HUES6 (cell line): ENCODE results near the gene NBAS.
"Not testable (repeated sequence)": the region's sequence is repeated elsewhere in the genome, so short reads cannot be mapped to it uniquely, and the experiment has no call there.

ENCODE experiments used
- H3K27ac ChIP-seq: 2 replicates; pipeline ENCODE4 v1.7.0; 2013; ENCODE audit warnings: low read depth, mild to moderate bottlenecking, low read length, inconsistent platforms
- H3K27me3 ChIP-seq: 2 replicates; pipeline ENCODE4 v1.6.1; 2013; ENCODE audit warnings: low read length; ENCODE audit not compliant: control insufficient read depth, insufficient read depth
- H3K36me3 ChIP-seq: 2 replicates; pipeline ENCODE4 v1.6.1; 2013; ENCODE audit warnings: low read length; ENCODE audit not compliant: control insufficient read depth, insufficient read depth
- H3K4me1 ChIP-seq: 2 replicates; pipeline ENCODE4 v1.6.1; 2013; ENCODE audit warnings: low read length; ENCODE audit not compliant: control insufficient read depth, insufficient read depth
- H3K4me3 ChIP-seq: 2 replicates; pipeline ENCODE4 v1.5.1; 2013; ENCODE audit warnings: low read depth, low read length
- H3K9ac ChIP-seq: one replicate; pipeline ENCODE4 v1.6.1; 2013; ENCODE audit warnings: mild to moderate bottlenecking, low read length
- H3K9me3 ChIP-seq: 2 replicates; pipeline ENCODE4 v1.6.1; 2013; ENCODE audit warnings: low read depth, low read length; ENCODE audit not compliant: control insufficient read depth, insufficient read depth

NBAS gene

GRCh38 chr2:15238028-15238427, 323.1 kb downstream of the NBAS start:
- Histone ChIP-seq H3K27me3 (no peaks in the 10 kb centered on the region), H3K27ac (no peak overlapping the region), H3K9ac (no peak overlapping the region), H3K4me3 (no peak overlapping the region), H3K36me3 (no peaks in the 10 kb centered on the region), H3K9me3 (no peaks in the 10 kb centered on the region), H3K4me1 (peaks cover 6% of the 10 kb centered on the region; the same call in 1 of the 2 replicates)

- H3K36me3 ChIP-seq: peaks cover 5% of the 10 kb centered on the region
- H3K27me3 ChIP-seq: no peaks in the 10 kb centered on the region
- H3K4me3 ChIP-seq: no peak overlapping the region
- no peaks in the 10 kb centered on the region for H3K4me1 ChIP-seq
- no peaks in the 10 kb centered on the region for H3K9me3 ChIP-seq
- H3K27ac ChIP-seq: no peak overlapping the region
- no peak overlapping the region for H3K9ac ChIP-seq
Measured at GRCh38 chr2:15230599-15231192, 330.4 kb downstream of the NBAS start.

- Histone ChIP-seq H3K9ac (no peak overlapping the region), H3K4me3 (no peak overlapping the region), H3K27ac (no peak overlapping the region), H3K27me3 (no peaks in the 10 kb centered on the region), H3K36me3 (no peaks in the 10 kb centered on the region; the same call in 1 of the 2 replicates), H3K4me1 (no peaks in the 10 kb centered on the region), H3K9me3 (no peaks in the 10 kb centered on the region)
Measured at GRCh38 chr2:15226661-15227060, 334.5 kb downstream of the NBAS start.

GRCh38 chr2:15225131-15225530, 336.0 kb downstream of the NBAS start:
- Histone ChIP-seq H3K9me3 (no peaks in the 10 kb centered on the region), H3K9ac (no peak overlapping the region), H3K4me1 (no peaks in the 10 kb centered on the region), H3K27ac (no peak overlapping the region), H3K27me3 (no peaks in the 10 kb centered on the region), H3K36me3 (no peaks in the 10 kb centered on the region; the same call in 1 of the 2 replicates), H3K4me3 (no peak overlapping the region)

- Histone ChIP-seq H3K4me3 (no peak overlapping the region), H3K27ac (no peak overlapping the region), H3K4me1 (no peaks in the 10 kb centered on the region), H3K36me3 (no peaks in the 10 kb centered on the region; the same call in 1 of the 2 replicates), H3K9ac (no peak overlapping the region), H3K27me3 (no peaks in the 10 kb centered on the region), H3K9me3 (no peaks in the 10 kb centered on the region)
Measured at GRCh38 chr2:15224641-15225040, 336.5 kb downstream of the NBAS start.

- no peak overlapping the region for H3K27ac ChIP-seq
- H3K9me3 ChIP-seq: no peaks in the 10 kb centered on the region
- H3K4me3 ChIP-seq: no peak overlapping the region
- H3K4me1 ChIP-seq: no peaks in the 10 kb centered on the region
- H3K27me3 ChIP-seq: no peaks in the 10 kb centered on the region
- no peaks in the 10 kb centered on the region; the same call in 1 of the 2 replicates for H3K36me3 ChIP-seq
- H3K9ac ChIP-seq: no peak overlapping the region
Measured at GRCh38 chr2:15223887-15224286, 337.2 kb downstream of the NBAS start.

- Histone ChIP-seq H3K36me3 (peaks cover 3% of the 10 kb centered on the region; the same call in 1 of the 2 replicates), H3K4me1 (no peaks in the 10 kb centered on the region), H3K9me3 (no peaks in the 10 kb centered on the region), H3K27me3 (no peaks in the 10 kb centered on the region), H3K9ac (no peak overlapping the region), H3K27ac (no peak overlapping the region), H3K4me3 (no peak overlapping the region)
Measured at GRCh38 chr2:15222856-15223255, 338.3 kb downstream of the NBAS start.

GRCh38 chr2:15220603-15221002, 340.5 kb downstream of the NBAS start:
- H3K27me3 ChIP-seq: no peaks in the 10 kb centered on the region
- no peaks in the 10 kb centered on the region for H3K4me1 ChIP-seq
- no peaks in the 10 kb centered on the region for H3K9me3 ChIP-seq
- H3K27ac ChIP-seq: no peak overlapping the region
- peaks cover 3% of the 10 kb centered on the region; the same call in 1 of the 2 replicates for H3K36me3 ChIP-seq
- H3K4me3 ChIP-seq: no peak overlapping the region
- no peak overlapping the region for H3K9ac ChIP-seq

- Histone ChIP-seq H3K36me3 (peaks cover 3% of the 10 kb centered on the region; the same call in 1 of the 2 replicates), H3K4me3 (no peak overlapping the region), H3K4me1 (no peaks in the 10 kb centered on the region), H3K9me3 (no peaks in the 10 kb centered on the region), H3K9ac (no peak overlapping the region), H3K27me3 (no peaks in the 10 kb centered on the region), H3K27ac (no peak overlapping the region)
Measured at GRCh38 chr2:15218423-15219086, 342.6 kb downstream of the NBAS start.

- H3K36me3 ChIP-seq: peaks cover 4% of the 10 kb centered on the region; the same call in 1 of the 2 replicates
- no peaks in the 10 kb centered on the region for H3K9me3 ChIP-seq
- no peak overlapping the region for H3K9ac ChIP-seq
- H3K4me1 ChIP-seq: no peaks in the 10 kb centered on the region
- H3K27ac ChIP-seq: no peak overlapping the region
- H3K27me3 ChIP-seq: no peaks in the 10 kb centered on the region
- no peak overlapping the region for H3K4me3 ChIP-seq
Measured at GRCh38 chr2:15212249-15212648, 348.9 kb downstream of the NBAS start.

GRCh38 chr2:15210542-15210941, 350.6 kb downstream of the NBAS start:
- not testable (repeated sequence) for H3K9ac ChIP-seq, H3K36me3 ChIP-seq, H3K9me3 ChIP-seq, H3K4me3 ChIP-seq, H3K4me1 ChIP-seq, H3K27ac ChIP-seq, H3K27me3 ChIP-seq
